PC-9 (cell line): ENCODE results near the gene RIPK4. TPM values are rescaled to one million over a fixed set of nuclear protein-coding genes. Genes with fewer than 3 reads are reported as not detected.
"Not testable (repeated sequence)": the region's sequence is repeated elsewhere in the genome, so short reads cannot be mapped to it uniquely, and the experiment has no call there.

Experiments used
- BruUV-seq: library from RNA; stranded (reverse); fragments of 400-500 nt; replicated peaks from 2 replicates; lab custom pipeline; 2021; lab: Mats Ljungman, UMichigan
- CTCF ChIA-PET: fragments of 300-600 bp; sonication (Branson Sonifier 250); formaldehyde crosslinking; loops from one replicate; lab custom pipeline; 2022; ENCODE audit warnings: antibody characterized with exemption; lab: Charles Lee
- POLR2A ChIA-PET: fragments of 300-600 bp; sonication (Branson Sonifier 250); formaldehyde crosslinking; loops from one replicate; lab custom pipeline; 2022; ENCODE audit warnings: antibody characterized with exemption; ENCODE audit not compliant: unreplicated experiment; lab: Charles Lee
- DNase-seq, 2 experiments: peaks; one replicate each; pipeline versions ENCODE4 v3.0.0 to v3.0.0-alpha.2; 2015 to 2022; ENCODE audit warnings: mixed read lengths in 1 of 2
- H2AFZ ChIP-seq: fragments of 200-600 bp; sonication (generic); 2 replicates; pipeline ENCODE4 v1.8.1; 2017; ENCODE audit warnings: antibody characterized with exemption
- H3F3A ChIP-seq: fragments of 200-600 bp; sonication (generic); 2 replicates; pipeline ENCODE4 v1.8.1; 2017; ENCODE audit warnings: antibody characterized with exemption, mild to moderate bottlenecking, low read depth; ENCODE audit not compliant: insufficient read depth
- H3K27ac ChIP-seq: fragments of 200-600 bp; sonication (generic); 2 replicates; pipeline ENCODE4 v1.6.1; 2016; ENCODE audit warnings: mixed run types
- H3K27me3 ChIP-seq: fragments of 200-600 bp; sonication (generic); 2 replicates; pipeline ENCODE4 v1.6.1; 2016; ENCODE audit warnings: low read depth, mixed run types; ENCODE audit not compliant: insufficient read depth
- H3K36me3 ChIP-seq: fragments of 200-600 bp; sonication (generic); 2 replicates; pipeline ENCODE4 v1.6.1; 2016; ENCODE audit warnings: low read depth, mixed run types
- H3K4me1 ChIP-seq: fragments of 200-600 bp; sonication (generic); replicated peaks from 2 replicates; pipeline ENCODE4 v1.6.1; 2016; ENCODE audit warnings: mixed run types; ENCODE audit not compliant: insufficient read depth
- H3K4me2 ChIP-seq: fragments of 200-600 bp; sonication (generic); 2 replicates; pipeline ENCODE4 v1.6.1; 2017; ENCODE audit warnings: mixed run types
- H3K4me3 ChIP-seq: fragments of 200-600 bp; sonication (generic); 2 replicates; pipeline ENCODE4 v1.6.1; 2016; ENCODE audit warnings: mixed run types
- H3K79me2 ChIP-seq: fragments of 200-600 bp; sonication (generic); 2 replicates; pipeline ENCODE4 v1.6.1; 2017; ENCODE audit warnings: low read depth, mixed run types
- H3K9me2 ChIP-seq: fragments of 200-600 bp; sonication (generic); 2 replicates; pipeline ENCODE4 v1.8.1; 2017; ENCODE audit warnings: mild to moderate bottlenecking; ENCODE audit not compliant: insufficient read depth
- H3K9me3 ChIP-seq: fragments of 200-600 bp; sonication (generic); 2 replicates; pipeline ENCODE4 v1.8.1; 2016; ENCODE audit warnings: low read depth; ENCODE audit not compliant: insufficient read depth
- H4K20me1 ChIP-seq: fragments of 200-600 bp; sonication (generic); 2 replicates; pipeline ENCODE4 v1.8.1; 2017; ENCODE audit not compliant: insufficient read depth
- CTCF ChIP-seq: fragments of 200-600 bp; sonication (generic); conservative IDR thresholded peaks from 2 replicates; pipeline ENCODE4 v1.6.1; 2017; ENCODE audit warnings: mixed run types, antibody characterized with exemption, mild to moderate bottlenecking, moderate library complexity
- EZH2 ChIP-seq: fragments of 200-600 bp; sonication (generic); IDR thresholded peaks from 2 replicates; pipeline ENCODE4 v1.8.0; 2017; ENCODE audit warnings: antibody characterized with exemption, low read depth
- intact Hi-C: fragments of 100-400 bp; cut with micrococcal nuclease; formaldehyde crosslinking; loops from one replicate; pipeline ENCODE4 v1.10.0; 2022; ENCODE audit not compliant: unreplicated experiment
- total RNA-seq: library from RNA; stranded (reverse); gene quantifications from 2 replicates; pipeline ENCODE4 v1.2.3, GENCODE V29; 2021

Gene RIPK4
- total RNA-seq, 1 experiment from 2014 or later = 30.1 TPM

DNA sequence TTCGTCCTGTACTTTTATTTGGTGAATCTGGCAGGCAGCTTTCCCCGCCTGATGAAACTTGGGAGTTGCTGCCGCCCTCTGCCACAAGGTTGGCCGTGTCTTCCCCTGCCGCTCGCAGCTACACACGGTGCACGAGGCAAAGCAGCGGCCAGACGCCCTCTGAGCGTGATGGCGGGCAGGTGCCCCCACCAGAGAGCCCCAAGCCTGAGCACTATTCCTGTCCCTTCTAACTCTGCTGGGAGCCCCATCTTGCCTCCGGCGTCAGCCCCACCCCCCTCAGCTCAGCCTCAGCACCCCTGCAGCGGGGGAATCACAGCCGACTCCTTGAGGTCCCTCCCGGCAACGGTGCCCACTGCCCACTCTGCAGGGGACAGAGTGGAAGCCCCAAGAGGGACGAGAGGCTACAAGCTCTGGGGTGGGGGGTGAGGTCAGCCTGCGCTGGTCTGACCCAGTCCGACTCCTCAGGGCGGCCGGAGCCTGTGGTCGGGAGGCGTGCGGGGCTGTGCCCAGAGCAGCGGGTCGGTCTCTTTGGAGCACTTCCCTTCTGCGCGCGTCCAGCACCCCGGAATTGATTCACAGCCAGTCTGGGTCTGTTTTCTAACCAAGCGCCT is 41.3 kb downstream of the RIPK4 start:
- peaks cover 40% of the 10 kb centered on the region for H3F3A ChIP-seq
- H3K27ac ChIP-seq = peak overlapping the region; percentile 93
- no peak for DNase-seq
- H4K20me1 ChIP-seq = no peaks in the 10 kb centered on the region
- H3K4me1 ChIP-seq = peaks cover 65% of the 10 kb centered on the region
- H3K9me3 ChIP-seq = no peaks in the 10 kb centered on the region
- no peaks in the 10 kb centered on the region for H3K36me3 ChIP-seq
- H3K9me2 ChIP-seq = no peaks in the 10 kb centered on the region
- ChIA-PET POLR2A (no interaction called here), CTCF (no interaction called here)
- no peak for TF ChIP-seq EZH2
- TF ChIP-seq CTCF = no peak
- BruUV-seq = no TSS peak
- intact Hi-C loops = loop anchor here (2.0 kb wide), 2 partner anchors 33 to 61 kb away; no protein-coding TSS in a partner anchor
- 0 out of 2 replicates have a peak, but pooled peaks cover 4% of the 10 kb centered on the region for H3K79me2 ChIP-seq
- no peaks in the 10 kb centered on the region for H3K27me3 ChIP-seq
- H2AFZ ChIP-seq = no peak overlapping the region
- H3K4me2 ChIP-seq = peak overlapping the region; percentile 66
- H3K4me3 ChIP-seq = no peak overlapping the region

DNA sequence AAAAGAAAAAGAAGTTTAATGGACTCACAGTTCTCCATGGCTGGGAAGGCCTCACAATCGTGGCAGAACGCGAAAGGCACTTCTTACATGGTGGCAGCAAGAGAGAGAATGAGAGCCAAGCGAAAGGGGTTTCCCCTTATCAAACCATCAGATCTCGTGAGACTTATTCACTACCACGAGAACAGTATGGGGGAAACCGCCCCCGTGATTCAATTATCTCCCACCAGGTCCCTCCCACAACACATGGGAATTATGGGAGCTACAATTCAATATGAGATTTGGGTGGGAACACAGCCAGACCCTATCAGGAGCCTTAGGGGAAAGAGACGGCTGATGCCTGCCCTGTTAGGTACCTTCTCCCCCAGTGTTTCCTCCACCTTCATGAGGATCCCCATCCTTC is 43.0 kb downstream of the RIPK4 start:
- H3K27ac ChIP-seq, H3K36me3 ChIP-seq, H3K4me3 ChIP-seq, H3K9me2 ChIP-seq, H3K9me3 ChIP-seq, POLR2A ChIA-PET, CTCF ChIA-PET, intact Hi-C loops, H2AFZ ChIP-seq, H3K27me3 ChIP-seq, DNase-seq, BruUV-seq, H4K20me1 ChIP-seq, H3K79me2 ChIP-seq, H3K4me2 ChIP-seq: not testable (repeated sequence)
- Histone ChIP-seq H3K4me1 (peaks cover 55% of the 10 kb centered on the region), H3F3A (peaks cover 40% of the 10 kb centered on the region)

- Histone ChIP-seq H3K36me3 (no peaks in the 10 kb centered on the region), H3K27me3 (no peaks in the 10 kb centered on the region), H3K9me3 (no peaks in the 10 kb centered on the region), H3K4me1 (peaks cover 50% of the 10 kb centered on the region), H3K27ac (peak overlapping the region; percentile 40; the same call in 1 of the 2 replicates), H4K20me1 (no peaks in the 10 kb centered on the region), H3K4me2 (no peak overlapping the region), H3K9me2 (no peaks in the 10 kb centered on the region), H3F3A (peaks cover 33% of the 10 kb centered on the region), H3K4me3 (no peak overlapping the region), H3K79me2 (0 out of 2 replicates have a peak, but pooled peaks cover 4% of the 10 kb centered on the region), H2AFZ (no peak overlapping the region)
- intact Hi-C loops = no loop called here
- no TSS peak for BruUV-seq
- ChIA-PET POLR2A (interaction anchor here (0.6 kb wide), 1 partner anchor 54 kb away, joined by 3 read pairs; no protein-coding TSS in a partner anchor), CTCF (no interaction called here)
- no peak for TF ChIP-seq EZH2
- no peak for TF ChIP-seq CTCF
- no peak for DNase-seq
Measured at GRCh38 chr21:41722052-41723018, 44.5 kb downstream of the RIPK4 start.
